Neural progenitor cell (in vitro differentiated cells): ENCODE results near the gene CCDC32. TPM values are rescaled to one million over a fixed set of nuclear protein-coding genes. Genes with fewer than 3 reads are reported as not detected.

Experiments
- DNase-seq: peaks from one replicate; pipeline ENCODE4 v3.0.0-alpha.2; 2016; ENCODE audit warnings: low spot score
- H2AFZ ChIP-seq: fragments of 200-600 bp; sonication (generic); replicated peaks from 2 replicates; pipeline ENCODE4 v1.6.1; 2016; ENCODE audit warnings: antibody characterized with exemption
- H3F3A ChIP-seq: fragments of 200-600 bp; sonication (generic); 2 replicates; pipeline ENCODE4 v1.6.1; 2016; ENCODE audit warnings: antibody characterized with exemption, low read depth
- H3K27ac ChIP-seq: fragments of 200-600 bp; sonication (generic); 2 replicates; pipeline ENCODE4 v1.5.1; 2016; ENCODE audit warnings: mild to moderate bottlenecking
- H3K27me3 ChIP-seq: fragments of 200-600 bp; sonication (generic); 2 replicates; pipeline ENCODE4 v1.6.1; 2016; ENCODE audit warnings: mild to moderate bottlenecking, moderate library complexity
- H3K36me3 ChIP-seq: fragments of 200-600 bp; sonication (generic); 2 replicates; pipeline ENCODE4 v1.5.1; 2016
- H3K4me1 ChIP-seq: fragments of 200-600 bp; sonication (generic); 2 replicates; pipeline ENCODE4 v1.6.1; 2016; ENCODE audit warnings: mixed run types
- H3K4me2 ChIP-seq: fragments of 200-600 bp; sonication (generic); 2 replicates; pipeline ENCODE4 v1.6.1; 2016
- H3K4me3 ChIP-seq: fragments of 200-600 bp; sonication (generic); 2 replicates; pipeline ENCODE4 v1.5.1; 2016
- H3K79me2 ChIP-seq: fragments of 200-600 bp; sonication (generic); 2 replicates; pipeline ENCODE4 v1.6.1; 2016; ENCODE audit warnings: low read depth
- H3K9ac ChIP-seq: fragments of 200-600 bp; sonication (generic); 2 replicates; pipeline ENCODE4 v1.6.1; 2016
- H3K9me3 ChIP-seq: fragments of 200-600 bp; sonication (generic); 2 replicates; pipeline ENCODE4 v1.5.1; 2016; ENCODE audit warnings: low read depth
- H4K20me1 ChIP-seq: fragments of 200-600 bp; sonication (generic); 2 replicates; pipeline ENCODE4 v1.6.1; 2016; ENCODE audit warnings: low read depth
- H3K27ac Mint-ChIP-seq: 3 replicates; pipeline ENCODE4 v1.8.0; 2021; ENCODE audit warnings: mixed read lengths
- H3K27me3 Mint-ChIP-seq: 2 replicates; pipeline ENCODE4 v1.8.0; 2022; ENCODE audit warnings: low read depth, mild to moderate bottlenecking, inconsistent platforms, moderate library complexity, mixed read lengths; ENCODE audit not compliant: insufficient read depth
- H3K36me3 Mint-ChIP-seq: 3 replicates; pipeline ENCODE4 v1.8.0; 2021; ENCODE audit warnings: mixed read lengths
- H3K4me1 Mint-ChIP-seq: 3 replicates; pipeline ENCODE4 v1.8.0; 2021; ENCODE audit warnings: mixed read lengths
- H3K4me3 Mint-ChIP-seq: 3 replicates; pipeline ENCODE4 v1.8.0; 2021; ENCODE audit warnings: mild to moderate bottlenecking, moderate library complexity, mixed read lengths
- H3K9me3 Mint-ChIP-seq: 3 replicates; pipeline ENCODE4 v1.8.0; 2020; ENCODE audit warnings: mixed read lengths
- EZH2 ChIP-seq: fragments of 200-600 bp; sonication (generic); IDR thresholded peaks from 2 replicates; pipeline ENCODE4 v1.6.1; 2017; ENCODE audit warnings: antibody characterized with exemption, mild to moderate bottlenecking, moderate library complexity
- EZH2phosphoT487 ChIP-seq: fragments of 200-600 bp; sonication (generic); IDR thresholded peaks from 2 replicates; pipeline ENCODE4 v1.6.1; 2017; ENCODE audit warnings: antibody characterized with exemption
- small RNA-seq: library from RNA; depleted of rRNA; stranded (forward); fragments of <200 nt; gene quantifications from one replicate; pipeline ENCODE3, GENCODE V24; 2015
- total RNA-seq: library from RNA; depleted of rRNA; stranded (reverse); fragments of >200 nt; gene quantifications from 2 replicates; pipeline ENCODE4 v1.2.3, GENCODE V29; 2015; ENCODE audit warnings: low replicate concordance
- TF ChIP-seq, protein P1 (sequence below): fragments of 200-600 bp; sonication (generic); IDR thresholded peaks from 2 replicates; pipeline ENCODE4 v1.5.1; 2017; ENCODE audit warnings: antibody characterized with exemption, mild to moderate bottlenecking

CCDC32 gene
- total RNA-seq, 1 donor from 2014 or later, result 22.4 TPM

DNA sequence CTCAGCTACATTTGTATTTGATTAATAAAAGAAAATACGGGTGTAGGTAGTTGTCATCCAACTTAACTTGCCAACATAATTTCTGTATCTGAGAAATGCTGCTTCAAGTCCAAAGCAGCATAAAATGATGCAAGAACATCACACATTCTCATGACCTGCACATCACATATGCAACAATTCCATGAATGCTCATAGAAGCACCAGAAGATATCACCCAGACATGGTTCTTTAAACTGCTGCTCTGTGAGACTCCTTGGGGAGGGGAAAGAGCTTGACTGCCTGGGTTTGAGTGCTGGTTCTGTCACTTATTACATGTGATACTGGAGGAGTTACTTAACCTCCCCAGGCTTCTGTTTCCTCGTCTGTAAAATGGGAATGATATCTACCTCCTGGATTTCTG is 54.6 kb downstream of the CCDC32 start:
- H3K27me3 Mint-ChIP-seq, result peaks cover 30% of the 10 kb centered on the region
- no peak overlapping the region for H3K4me3 Mint-ChIP-seq
- H3K4me1 Mint-ChIP-seq, result peaks cover 24% of the 10 kb centered on the region

DNA sequence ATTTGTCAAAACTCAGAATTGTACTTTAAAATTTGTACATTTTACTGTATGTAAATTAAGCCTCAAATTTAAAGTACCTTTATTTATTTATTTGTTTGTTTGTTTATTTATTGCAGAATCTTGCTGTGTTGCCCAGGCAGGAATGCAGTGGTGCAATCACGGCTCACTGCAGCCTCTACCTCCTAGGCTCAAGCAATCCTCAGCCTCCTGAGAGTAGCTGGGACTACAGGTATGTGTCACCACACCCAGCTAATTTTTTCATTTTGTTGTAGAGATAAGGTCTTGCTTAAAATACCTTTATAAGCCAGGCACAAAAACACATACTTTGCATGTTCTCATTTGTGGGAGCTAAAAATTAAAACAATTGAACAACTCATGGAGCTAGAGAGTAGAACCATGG is 56.6 kb downstream of the CCDC32 start:
- TF ChIP-seq, protein P1, sequence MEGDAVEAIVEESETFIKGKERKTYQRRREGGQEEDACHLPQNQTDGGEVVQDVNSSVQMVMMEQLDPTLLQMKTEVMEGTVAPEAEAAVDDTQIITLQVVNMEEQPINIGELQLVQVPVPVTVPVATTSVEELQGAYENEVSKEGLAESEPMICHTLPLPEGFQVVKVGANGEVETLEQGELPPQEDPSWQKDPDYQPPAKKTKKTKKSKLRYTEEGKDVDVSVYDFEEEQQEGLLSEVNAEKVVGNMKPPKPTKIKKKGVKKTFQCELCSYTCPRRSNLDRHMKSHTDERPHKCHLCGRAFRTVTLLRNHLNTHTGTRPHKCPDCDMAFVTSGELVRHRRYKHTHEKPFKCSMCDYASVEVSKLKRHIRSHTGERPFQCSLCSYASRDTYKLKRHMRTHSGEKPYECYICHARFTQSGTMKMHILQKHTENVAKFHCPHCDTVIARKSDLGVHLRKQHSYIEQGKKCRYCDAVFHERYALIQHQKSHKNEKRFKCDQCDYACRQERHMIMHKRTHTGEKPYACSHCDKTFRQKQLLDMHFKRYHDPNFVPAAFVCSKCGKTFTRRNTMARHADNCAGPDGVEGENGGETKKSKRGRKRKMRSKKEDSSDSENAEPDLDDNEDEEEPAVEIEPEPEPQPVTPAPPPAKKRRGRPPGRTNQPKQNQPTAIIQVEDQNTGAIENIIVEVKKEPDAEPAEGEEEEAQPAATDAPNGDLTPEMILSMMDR, result no peak
- TF ChIP-seq EZH2, result no peak
- TF ChIP-seq EZH2phosphoT487, result no peak
- Histone ChIP-seq H3F3A (peaks cover 10% of the 10 kb centered on the region), H4K20me1 (peaks cover 11% of the 10 kb centered on the region), H3K27me3 (peaks cover 88% of the 10 kb centered on the region), H3K27ac (no peak overlapping the region), H3K9ac (no peak overlapping the region), H3K4me3 (no peak overlapping the region), H3K9me3 (no peaks in the 10 kb centered on the region), H3K4me1 (peaks cover 3% of the 10 kb centered on the region), H3K4me2 (no peak overlapping the region), H3K79me2 (no peaks in the 10 kb centered on the region), H3K36me3 (no peaks in the 10 kb centered on the region), H2AFZ (no peak overlapping the region)
- H3K4me3 Mint-ChIP-seq, result no peak overlapping the region
- no peaks in the 10 kb centered on the region for H3K9me3 Mint-ChIP-seq
- no peaks in the 10 kb centered on the region for H3K36me3 Mint-ChIP-seq
- DNase-seq, result no peak
- peaks cover 24% of the 10 kb centered on the region for H3K27me3 Mint-ChIP-seq
- H3K4me1 Mint-ChIP-seq, result peaks cover 24% of the 10 kb centered on the region
- no peak overlapping the region for H3K27ac Mint-ChIP-seq

More for the DNA sequence above, 54.6 kb downstream of the CCDC32 start:
- Histone ChIP-seq H3K4me2 (no peak overlapping the region), H3F3A (peaks cover 10% of the 10 kb centered on the region), H4K20me1 (peaks cover 11% of the 10 kb centered on the region), H3K9ac (no peak overlapping the region), H3K36me3 (no peaks in the 10 kb centered on the region), H3K9me3 (no peaks in the 10 kb centered on the region), H3K4me1 (peaks cover 3% of the 10 kb centered on the region), H3K27me3 (peaks cover 98% of the 10 kb centered on the region), H3K79me2 (no peaks in the 10 kb centered on the region), H3K27ac (no peak overlapping the region), H2AFZ (no peak overlapping the region), H3K4me3 (no peak overlapping the region)
- H3K36me3 Mint-ChIP-seq, result no peaks in the 10 kb centered on the region
- H3K9me3 Mint-ChIP-seq, result no peaks in the 10 kb centered on the region
- TF ChIP-seq, protein P1, result no peak
- TF ChIP-seq EZH2phosphoT487, result no peak
- TF ChIP-seq EZH2, result no peak
- H3K27ac Mint-ChIP-seq, result no peak overlapping the region
- no peak for DNase-seq

DNA sequence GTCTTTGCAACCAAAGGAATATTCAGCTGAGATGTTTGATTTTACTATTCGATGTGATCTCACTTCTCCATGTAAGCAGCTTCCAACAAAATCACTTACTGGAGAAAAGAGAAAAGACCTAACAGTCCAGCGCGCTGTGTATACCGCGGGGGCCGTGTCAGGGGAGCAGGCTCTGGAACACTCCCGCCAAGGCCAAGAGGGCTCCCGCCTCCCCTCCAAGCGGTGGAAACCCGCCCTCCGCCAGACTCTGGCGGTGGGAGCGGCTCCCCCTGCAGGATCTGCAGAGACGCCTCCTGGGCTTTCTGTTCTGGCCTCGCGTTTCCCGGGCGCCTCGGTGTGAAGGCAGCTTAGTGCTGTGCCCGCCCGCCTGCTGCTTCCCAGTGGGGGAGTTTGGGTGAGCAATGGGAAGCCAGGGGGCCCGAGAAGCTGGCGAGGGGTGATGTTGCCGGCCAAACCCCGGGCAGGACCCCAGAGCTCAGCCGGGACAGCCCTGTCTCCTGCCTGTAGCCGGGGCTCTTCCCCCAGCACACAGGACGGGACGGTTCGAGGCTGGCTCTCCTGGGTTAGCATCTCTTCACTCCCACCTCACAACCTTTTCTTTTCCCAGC is 57.8 kb downstream of the CCDC32 start:
- H3K9me3 ChIP-seq, result no peaks in the 10 kb centered on the region
- TF ChIP-seq, protein P1, result peak; percentile 72
- TF ChIP-seq EZH2, result no peak
- peak; percentile 37 for TF ChIP-seq EZH2phosphoT487
- no peak overlapping the region for H3K27ac Mint-ChIP-seq
- peak overlapping the region; percentile 41 for H3K4me3 ChIP-seq
- peaks cover 77% of the 10 kb centered on the region for H3K27me3 ChIP-seq
- H3K4me2 ChIP-seq, result peak overlapping the region; percentile 74
- H3K27ac ChIP-seq, result no peak overlapping the region
- H3K36me3 Mint-ChIP-seq, result no peaks in the 10 kb centered on the region
- no peaks in the 10 kb centered on the region for H3K9me3 Mint-ChIP-seq
- H3K36me3 ChIP-seq, result no peaks in the 10 kb centered on the region
- H3K4me1 Mint-ChIP-seq, result peaks cover 19% of the 10 kb centered on the region
- no peak overlapping the region for H3K9ac ChIP-seq
- H3K4me3 Mint-ChIP-seq, result peak overlapping the region; percentile 39
- H3K4me1 ChIP-seq, result peaks cover 3% of the 10 kb centered on the region
- peaks cover 11% of the 10 kb centered on the region for H4K20me1 ChIP-seq
- peak; percentile 91 for DNase-seq
- peak overlapping the region; percentile 97 for H2AFZ ChIP-seq
- H3F3A ChIP-seq, result peaks cover 10% of the 10 kb centered on the region
- H3K27me3 Mint-ChIP-seq, result peaks cover 16% of the 10 kb centered on the region
- no peaks in the 10 kb centered on the region for H3K79me2 ChIP-seq

Small RNA genes within 50 kb of the gene (small RNA-seq; reads per million reads assigned to genes)
- gene RF00017 (not detected), gene RNU6-516P (not detected)

Other genes starting within 250 kb of the CCDC32 start
- 11.5 and 18.2 TPM in 2 replicates for gene INAFM2, start 241.3 kb downstream of the CCDC32 start, total RNA-seq
- gene CCDC9B, start 224.1 kb downstream of the CCDC32 start, total RNA-seq, result 0.25 TPM in 1 of 2 replicates, not detected in the other
- gene PHGR1, start 214.0 kb downstream of the CCDC32 start, total RNA-seq, result not detected in 2 replicates
- gene DISP2, start 206.8 kb downstream of the CCDC32 start, total RNA-seq, result 0.06 TPM in 1 of 2 replicates, not detected in the other
- gene KNSTRN, start 182.3 kb downstream of the CCDC32 start, total RNA-seq, result 129 and 152 TPM in 2 replicates
- gene IVD, start 159.2 kb downstream of the CCDC32 start, total RNA-seq, result 18.0 and 38.4 TPM in 2 replicates
- gene BAHD1, start 124.1 kb downstream of the CCDC32 start, total RNA-seq, result 5.8 and 13.7 TPM in 2 replicates
- gene CHST14, start 94.1 kb downstream of the CCDC32 start, total RNA-seq, result 11.9 and 17.5 TPM in 2 replicates
- gene RPUSD2, start 4.3 kb upstream of the CCDC32 start, total RNA-seq, result 5.0 and 13.7 TPM in 2 replicates
- gene KNL1, start 29.2 kb upstream of the CCDC32 start, total RNA-seq, result 71.7 and 125 TPM in 2 replicates
- gene RAD51, start 130.1 kb upstream of the CCDC32 start, total RNA-seq, result 27.2 and 48.1 TPM in 2 replicates
- gene RMDN3, start 190.2 kb upstream of the CCDC32 start, total RNA-seq, result 13.2 and 16.3 TPM in 2 replicates
- gene GCHFR, start 199.0 kb upstream of the CCDC32 start, total RNA-seq, result 2.8 and 3.0 TPM in 2 replicates
- not detected in 2 replicates for gene C15orf62, start 204.9 kb upstream of the CCDC32 start, total RNA-seq
- gene ZFYVE19, start 242.0 kb upstream of the CCDC32 start, total RNA-seq, result 19.3 and 20.2 TPM in 2 replicates
- 23.3 and 49.3 TPM in 2 replicates for gene DNAJC17, start 242.4 kb upstream of the CCDC32 start, total RNA-seq